Heart left ventricle (tissue), 16 donors: ENCODE data around the gene TGFB1. TPM values are rescaled to one million over a fixed set of nuclear protein-coding genes. Genes with fewer than 3 reads are reported as not detected.
A peak's percentile ranks its signal among the peaks of the same experiment; 100 is the strongest.

Experiments used
- ATAC-seq, 4 donors: fragments of 200-7000 bp; cut with Tn5 transposase; one replicate each; pipeline ENCODE4 v1.9.1; 2020 to 2022; ENCODE audit warnings: moderate library complexity in 4 of 4, mild to moderate bottlenecking in 3 of 4, moderate number of reproducible peaks in 1 of 4
- DNase-seq, 5 donors: peaks; one replicate each; pipeline ENCODE4 v3.0.0-alpha.2; 2020
- H3K27ac ChIP-seq, 12 donors: fragments of 200-600 bp; sonication (generic) in 4 of 12; one replicate each; pipeline versions ENCODE4 v1.5.0 to v1.8.0; 2016 to 2022; ENCODE audit warnings: mild to moderate bottlenecking in 2 of 12
- H3K27me3 ChIP-seq, 9 donors: fragments of 200-600 bp; sonication (generic) in 2 of 9; one replicate each; pipeline versions ENCODE4 v1.5.1 to v1.8.0; 2016 to 2022; ENCODE audit warnings: mild to moderate bottlenecking in 3 of 9
- H3K36me3 ChIP-seq, 9 donors: fragments of 200-600 bp; sonication (generic) in 2 of 9; one replicate each; pipeline versions ENCODE4 v1.5.0 to v1.8.0; 2018 to 2022; ENCODE audit warnings: mild to moderate bottlenecking in 2 of 9
- H3K4me1 ChIP-seq, 12 donors: fragments of 200-600 bp; sonication (generic) in 4 of 12; one replicate each; pipeline versions ENCODE4 v1.5.0 to v1.8.0; 2016 to 2022; ENCODE audit warnings: mild to moderate bottlenecking in 3 of 12
- H3K4me3 ChIP-seq, 12 donors: fragments of 200-600 bp; sonication (generic) in 4 of 12; one replicate each; pipeline versions ENCODE4 v1.5.0 to v1.8.0; 2017 to 2022; ENCODE audit warnings: mild to moderate bottlenecking in 9 of 12, moderate library complexity in 4 of 12
- H3K9me3 ChIP-seq, 12 donors: fragments of 200-600 bp; sonication (generic) in 4 of 12; one replicate each; pipeline versions ENCODE4 v1.5.0 to v1.8.0; 2016 to 2022; ENCODE audit warnings: mild to moderate bottlenecking in 1 of 12
- POLR2A ChIP-seq, 2 donors: fragments of 450-650 bp; IDR thresholded peaks; one replicate each; pipeline ENCODE4 v1.6.1; 2017; ENCODE audit warnings: antibody characterized with exemption in 2 of 2, mild to moderate bottlenecking in 2 of 2, moderate library complexity in 2 of 2
- WGBS, 4 donors: extraction: QIAGEN DNeasy Blood & Tissue Kit in 2 of 4; methylation state at CpG; one replicate each; pipeline versions ENCODE4 v1.1.5 to v1.1.7; 2013 to 2018; 5-methylcytosine and 5-hydroxymethylcytosine counted together
- intact Hi-C, 10 donors: fragments of 100-400 bp; cut with DNase I; formaldehyde crosslinking; loops; one replicate each; pipeline versions ENCODE4 v1.11.1 to v1.14.2; 2022
- polyA plus RNA-seq, 2 donors: library from polyadenylated mRNA; stranded (reverse); fragments of 200-250 nt; gene quantifications; one replicate each; pipeline ENCODE4 v1.2.3, GENCODE V29; 2013
- total RNA-seq, 9 donors: library from RNA; depleted of rRNA in 2 of 9; stranded (reverse); fragments of >200 nt in 2 of 9; fragmentation: NEBNext Ultra II Directional in 3 of 9; extraction: Animal tissue kit (Norgen Biotek cat#: 25700) in 3 of 9; gene quantifications; one replicate each; pipeline versions ENCODE4 v1.1.0 to v1.2.4, GENCODE V29; 2016 to 2023
- TF ChIP-seq, protein P1 (sequence below), 12 donors: fragments of 200-600 bp; sonication (generic) in 4 of 12; IDR thresholded peaks; one replicate each; pipeline versions ENCODE4 v1.5.0 to v1.8.0; 2018 to 2022; ENCODE audit warnings: antibody characterized with exemption in 12 of 12, mild to moderate bottlenecking in 5 of 12
- donor health status: ischemic (EF 13 %, LVEDD 7.1; RV severe dilation, severe dysfunction).
- donor health status: healthy with polysubstance abuse.
- donor health status: DM: no; HTN: yes; CAD: no.
- donor health status: DM: no; HTN: no; CAD: no.
- donor health status: ischemic (EF 25% LVEDD 6.9; RV normal size, moderate dysfunction).
- donor health status: ischemic (EF 25% LVEDD 5.7; RV mildly dilated, moderate dysfunction).
- donor health status: healthy.
- donor health status: DM: yes; HTN: yes; CAD: no.
- donor health status: ischemic (EF 35%, LVEDD 5.7; RV mildly dilated, moderate dysfunction).
- donor health status: nonischemic (EF 11% LVEDD 7.7; RV severe dilation, severe dysfunction).
- donor health status: DM: yes; HTN: yes; CAD: no.
- donor health status: PGD.
- donor health status: ischemic (EF 29% LVEDD 5.4; RV normal size, mild dysfunction).
- donor health status: nonischemic (EF 23%, LVEDD 6.1; RV moderate dilation, normal function).

TGFB1 gene
- total and polyA plus RNA-seq, 11 donors: 9.4 to 68.8 (median 13.9) TPM

DNA sequence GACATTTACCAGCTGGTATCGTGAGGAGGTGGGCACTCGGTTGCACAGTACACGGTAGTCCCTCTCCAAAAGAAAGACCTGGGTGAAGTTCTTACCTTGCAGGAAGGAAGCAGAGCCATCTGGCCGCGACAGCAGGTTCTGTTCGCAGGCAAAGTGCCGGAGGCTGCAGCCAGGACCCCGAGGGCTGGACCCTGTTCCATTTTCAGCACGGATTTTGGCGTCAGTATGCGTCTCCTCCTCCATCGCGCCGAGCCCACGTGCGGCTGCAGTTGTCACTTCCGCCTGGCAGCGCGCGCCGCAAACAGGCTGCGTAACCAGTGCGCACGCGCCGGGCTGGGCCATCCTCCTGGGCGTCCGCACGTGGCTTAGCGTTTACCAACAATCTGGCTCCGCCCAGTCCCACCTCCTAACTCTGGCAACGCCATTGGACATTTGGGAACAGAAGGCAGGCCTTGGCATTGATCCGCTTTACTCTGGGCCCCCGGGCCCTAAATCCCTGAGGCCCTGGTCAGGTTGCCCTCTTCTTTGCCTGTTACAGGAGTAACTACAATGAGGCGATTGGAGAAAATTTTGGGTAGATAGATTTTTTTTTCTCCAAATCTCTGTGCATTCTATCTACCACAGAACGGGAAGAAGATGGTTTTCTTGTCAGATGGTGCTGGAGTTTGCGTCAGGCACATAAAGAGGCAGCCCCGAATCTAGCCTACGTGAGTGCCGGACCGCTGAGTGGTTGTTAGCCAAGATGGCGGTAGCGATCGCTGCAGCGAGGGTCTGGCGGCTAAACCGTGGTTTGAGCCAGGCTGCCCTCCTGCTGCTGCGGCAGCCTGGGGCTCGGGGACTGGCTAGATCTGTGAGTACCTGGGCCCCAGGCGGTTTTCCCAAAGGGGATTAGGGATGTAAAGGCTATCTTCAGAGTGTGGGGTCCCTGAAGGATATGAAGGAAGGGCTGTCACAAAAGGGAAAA lies 43.6 kb upstream of the TGFB1 start, which contains the start of the genes BCKDHA and EXOSC5:
Gene BCKDHA, plus strand, starts transcription at position 733 of the 964 bp plus-strand sequence. Its CDS starts 10 bp downstream, at position 743.
Gene EXOSC5, minus strand, starts transcription at position 274 of the 964 bp plus-strand sequence. Its CDS starts 31 bp downstream, at position 243.
- Histone ChIP-seq H3K36me3 (peaks cover 0 to 7% (median 0%) of the 10 kb centered on the region in 9 donors), H3K27ac (peak within 1 kb of the TSS; percentile 83 to 98 (median 91)), H3K9me3 (no peaks in the 10 kb centered on the region), H3K4me3 (peak within 1 kb of the TSS; percentile 61 to 99 (median 90)), H3K27me3 (no peaks in the 10 kb centered on the region), H3K4me1 (peaks cover 4 to 47% (median 33%) of the 10 kb centered on the region in 12 donors)
- WGBS, 4 donors: 0 to 1% (median 0%) methylated on average over 49 to 50 of the region's 50 CpGs
- intact Hi-C loops: loop anchor here in 8 of 10 donors (1.0 to 5.0 kb wide), 5 partner anchors 33 to 45 kb away; partner anchors contain the start of genes DMAC2 (in 6 of the 8), B9D2 (in 1 of the 8) and ERICH4 (in 1 of the 8)
- DNase-seq: peak; percentile 99 to 100 (median 99)
- peak in 1 of 2 donors; percentile 29 for TF ChIP-seq POLR2A (IDR thresholded peaks at IDR 0.05)
- TF ChIP-seq, protein P1, sequence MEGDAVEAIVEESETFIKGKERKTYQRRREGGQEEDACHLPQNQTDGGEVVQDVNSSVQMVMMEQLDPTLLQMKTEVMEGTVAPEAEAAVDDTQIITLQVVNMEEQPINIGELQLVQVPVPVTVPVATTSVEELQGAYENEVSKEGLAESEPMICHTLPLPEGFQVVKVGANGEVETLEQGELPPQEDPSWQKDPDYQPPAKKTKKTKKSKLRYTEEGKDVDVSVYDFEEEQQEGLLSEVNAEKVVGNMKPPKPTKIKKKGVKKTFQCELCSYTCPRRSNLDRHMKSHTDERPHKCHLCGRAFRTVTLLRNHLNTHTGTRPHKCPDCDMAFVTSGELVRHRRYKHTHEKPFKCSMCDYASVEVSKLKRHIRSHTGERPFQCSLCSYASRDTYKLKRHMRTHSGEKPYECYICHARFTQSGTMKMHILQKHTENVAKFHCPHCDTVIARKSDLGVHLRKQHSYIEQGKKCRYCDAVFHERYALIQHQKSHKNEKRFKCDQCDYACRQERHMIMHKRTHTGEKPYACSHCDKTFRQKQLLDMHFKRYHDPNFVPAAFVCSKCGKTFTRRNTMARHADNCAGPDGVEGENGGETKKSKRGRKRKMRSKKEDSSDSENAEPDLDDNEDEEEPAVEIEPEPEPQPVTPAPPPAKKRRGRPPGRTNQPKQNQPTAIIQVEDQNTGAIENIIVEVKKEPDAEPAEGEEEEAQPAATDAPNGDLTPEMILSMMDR (IDR thresholded peaks at IDR 0.05): peak in 1 of 12 donors; percentile 8
- peak; percentile 98 to 99 (median 98) for ATAC-seq

DNA sequence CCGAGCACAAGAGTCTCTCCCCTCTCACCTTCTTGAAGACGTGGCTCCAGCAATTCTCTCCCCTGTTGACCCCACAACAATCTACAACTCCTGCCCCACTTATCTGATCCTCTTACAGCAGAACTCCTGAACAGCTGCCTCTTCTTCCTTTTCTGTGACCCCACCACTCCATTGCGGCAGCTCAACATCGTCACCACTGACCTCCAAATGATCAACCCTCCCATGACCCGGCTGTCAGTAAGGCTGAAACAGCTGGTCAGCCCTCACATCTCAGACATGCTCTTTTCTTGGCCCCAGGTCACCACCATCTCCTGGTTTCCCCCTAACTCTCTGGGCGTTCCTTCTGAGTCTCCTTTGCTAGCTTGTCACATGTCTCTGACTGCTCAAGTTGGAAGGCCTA lies 41.6 kb upstream of the TGFB1 start:
- Histone ChIP-seq H3K27ac (no peak overlapping the region), H3K27me3 (no peaks in the 10 kb centered on the region), H3K4me1 (peaks cover 4 to 33% (median 23%) of the 10 kb centered on the region in 12 donors), H3K4me3 (no peak overlapping the region), H3K9me3 (no peaks in the 10 kb centered on the region), H3K36me3 (peaks cover 0 to 21% (median 15%) of the 10 kb centered on the region in 9 donors)
- no peak for ATAC-seq
- no peak for DNase-seq
- intact Hi-C loops: loop anchor here in 5 of 10 donors (5.0 kb wide), 2 partner anchors 42 to 47 kb away; partner anchors contain the start of genes DMAC2 (in 4 of the 5) and ERICH4 (in 1 of the 5)
- no peak for TF ChIP-seq POLR2A (IDR thresholded peaks at IDR 0.05)
- TF ChIP-seq, protein P1 (IDR thresholded peaks at IDR 0.05): no peak
- WGBS, 4 donors: 70 to 76% (median 74%) methylated on average over 6 of the region's 6 CpGs

DNA sequence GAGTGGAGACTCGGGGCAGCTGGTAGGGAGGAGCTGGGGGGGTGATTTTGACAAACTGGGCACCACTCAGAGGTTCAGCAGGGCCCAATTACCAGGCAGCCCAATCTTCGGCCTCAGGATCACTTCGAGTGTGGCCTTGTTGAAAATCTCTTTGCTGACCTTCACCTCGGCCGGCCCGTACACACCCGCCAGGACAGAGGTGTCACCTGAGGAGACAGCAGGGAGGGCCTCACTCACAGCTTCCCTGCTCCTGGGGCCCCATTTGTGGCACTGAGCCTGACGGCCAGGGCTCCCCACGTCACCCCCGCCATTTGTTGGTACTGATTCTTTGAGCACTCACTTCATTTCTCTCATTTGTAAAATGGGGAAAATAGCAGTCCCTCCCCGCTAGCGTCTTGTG lies 39.1 kb upstream of the TGFB1 start:
- ATAC-seq (no peak), DNase-seq (no peak)
- Histone ChIP-seq H3K4me1 (peaks cover 0 to 15% (median 9%) of the 10 kb centered on the region in 12 donors), H3K27ac (peak overlapping the region in 1 of 12 donors; percentile 20), H3K36me3 (peaks cover 0 to 47% (median 32%) of the 10 kb centered on the region in 9 donors), H3K9me3 (no peaks in the 10 kb centered on the region), H3K27me3 (no peaks in the 10 kb centered on the region), H3K4me3 (no peak overlapping the region)
- WGBS, 4 donors: 63 to 67% (median 66%) methylated on average over 12 of the region's 12 CpGs
- TF ChIP-seq POLR2A (IDR thresholded peaks at IDR 0.05): no peak
- TF ChIP-seq, protein P1 (IDR thresholded peaks at IDR 0.05): no peak
- intact Hi-C loops: no loop called here

DNA sequence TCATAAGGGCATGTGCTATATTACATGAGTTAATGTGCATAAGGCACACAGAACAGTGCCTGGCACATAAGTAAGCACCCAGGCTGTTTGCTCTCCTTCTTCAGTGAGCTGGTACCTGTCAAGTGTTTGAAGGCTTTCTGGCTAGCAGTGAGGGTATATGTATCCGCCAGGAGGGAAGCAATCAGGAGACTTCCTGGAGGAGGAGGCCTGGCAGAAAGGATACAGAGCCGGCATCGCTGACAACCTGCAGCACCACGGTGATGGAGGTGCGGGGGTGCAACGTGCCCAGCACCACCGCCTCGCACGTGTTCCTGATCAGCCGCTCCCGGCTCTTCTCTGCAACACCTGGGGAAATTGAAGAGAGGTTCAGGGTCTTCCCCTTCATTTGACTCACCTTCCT lies 37.9 kb upstream of the TGFB1 start:
- no peak for DNase-seq
- no peak overlapping the region for H3K27ac ChIP-seq
- no peak overlapping the region for H3K4me3 ChIP-seq
- no peak for ATAC-seq
- H3K36me3 ChIP-seq: peaks cover 0 to 52% (median 35%) of the 10 kb centered on the region in 9 donors
- intact Hi-C loops: no loop called here
- 86 to 92% (median 88%) methylated on average over 11 of the region's 11 CpGs for WGBS, 4 donors
- no peaks in the 10 kb centered on the region for H3K27me3 ChIP-seq
- peaks cover 0 to 14% (median 5%) of the 10 kb centered on the region in 12 donors for H3K4me1 ChIP-seq
- no peak for TF ChIP-seq POLR2A (IDR thresholded peaks at IDR 0.05)
- TF ChIP-seq, protein P1 (IDR thresholded peaks at IDR 0.05): no peak
- H3K9me3 ChIP-seq: no peaks in the 10 kb centered on the region
